GM19239 (cell line): ENCODE measurements around the gene BRSK1.

Experiments used
- DNase-seq: peaks from one replicate; pipeline ENCODE4 v3.0.0; 2011; ENCODE audit warnings: low spot score; ENCODE audit not compliant: insufficient read length
- FAIRE-seq: peaks from 2 replicates; lab custom pipeline; 2011; peaks lifted over from hg19 to GRCh38; lab: Jason Lieb, UNC

Gene BRSK1

DNA sequence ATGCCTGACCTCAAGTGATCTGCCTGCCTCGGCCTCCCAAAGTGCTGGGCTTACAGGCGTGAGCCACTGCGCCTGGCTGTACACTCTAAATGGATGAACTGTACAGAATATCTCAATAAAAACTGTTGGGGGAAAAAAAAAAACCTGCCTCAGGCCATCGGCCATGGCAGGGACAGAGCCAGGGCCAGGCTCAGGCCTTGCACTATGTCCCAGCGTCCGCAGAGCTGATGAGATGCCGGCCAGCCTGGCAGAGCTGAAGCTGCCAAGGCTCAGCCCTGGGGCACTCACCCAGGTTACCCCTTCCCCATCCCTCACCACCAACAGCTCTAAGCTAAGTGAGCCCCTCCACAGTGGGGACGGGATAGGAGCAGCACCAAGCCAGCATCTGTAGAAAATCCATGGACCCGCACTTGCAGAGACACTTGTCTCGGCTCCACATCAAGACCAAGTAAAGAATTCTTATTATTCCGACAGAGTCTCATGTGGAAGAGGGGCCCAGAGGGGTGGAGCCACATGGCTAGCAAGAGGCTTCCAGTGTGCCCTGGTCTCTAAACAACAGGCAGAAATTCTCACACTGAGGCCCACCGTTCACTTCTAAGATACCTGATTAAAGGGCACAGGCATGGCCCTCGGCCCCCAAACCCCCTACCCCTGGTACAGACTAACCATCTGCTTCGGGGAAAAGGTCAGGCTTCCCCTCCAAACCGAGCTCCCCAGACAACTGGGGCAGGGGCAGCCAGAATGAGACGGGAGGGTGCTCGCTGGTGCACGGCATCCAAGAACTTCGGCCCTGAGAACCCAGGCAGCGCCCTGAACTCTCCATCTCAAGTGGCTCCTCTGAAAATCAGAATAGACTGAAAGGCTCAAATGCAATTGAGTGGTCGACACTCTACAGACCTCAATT lies 30.8 kb upstream of the BRSK1 start:
- DNase-seq = no peak
- FAIRE-seq = peak; percentile 28

DNA sequence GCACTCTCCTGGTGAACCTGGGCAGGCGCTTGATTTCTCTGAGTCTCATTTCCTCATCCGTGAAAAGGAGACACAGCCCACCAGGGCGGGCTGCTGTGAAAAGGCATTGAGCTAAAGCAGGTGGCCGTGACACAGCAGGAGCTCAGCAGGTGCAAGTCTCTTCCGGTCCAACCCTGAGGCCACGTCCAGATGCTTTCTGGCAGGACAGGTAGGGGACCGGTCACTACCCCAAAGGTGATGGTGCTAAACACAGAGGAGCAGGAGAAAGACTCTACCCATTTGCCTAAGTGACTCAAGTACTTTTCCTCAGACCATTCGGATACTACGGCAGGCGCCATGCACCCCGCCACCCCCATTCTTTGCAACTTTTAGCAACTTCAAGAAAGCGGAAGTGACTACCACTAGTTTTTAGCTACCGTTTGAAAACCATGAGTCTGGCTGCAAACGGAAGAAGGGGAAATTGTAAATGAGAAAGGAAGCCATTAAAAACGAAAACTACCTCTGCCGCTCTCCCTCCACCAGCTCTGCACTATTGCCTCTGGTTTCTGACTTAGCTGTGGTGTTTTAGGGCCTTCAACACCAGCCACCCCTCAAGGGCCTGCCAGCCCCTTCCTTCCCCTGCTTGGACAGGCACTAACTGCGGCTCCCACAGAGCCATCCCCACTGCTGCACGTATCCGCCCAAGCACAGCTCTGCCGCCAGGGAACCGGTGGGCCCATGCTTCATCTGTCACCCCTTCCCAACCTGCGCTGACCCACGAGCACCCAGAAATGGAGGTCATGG lies 29.8 kb upstream of the BRSK1 start:
- FAIRE-seq = peak; percentile 99
- DNase-seq = peak; percentile 74

DNA sequence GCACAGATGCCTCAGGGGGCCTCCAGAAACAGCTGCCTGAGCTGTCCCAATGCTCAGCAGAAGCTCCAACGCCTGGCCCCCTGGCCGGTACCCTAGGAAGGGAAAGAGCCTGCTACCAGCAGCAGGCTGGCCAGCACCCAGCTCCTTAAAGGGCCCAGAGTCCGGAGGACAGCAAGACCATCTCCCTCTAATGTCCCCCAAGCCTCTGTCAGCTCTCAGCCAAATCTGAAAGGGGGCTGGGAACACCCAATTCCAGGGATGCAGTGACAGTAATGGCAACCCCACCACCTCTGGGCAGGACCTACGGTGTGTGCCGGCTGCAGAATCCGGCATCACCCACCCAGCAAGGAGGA lies 29.2 kb upstream of the BRSK1 start:
- DNase-seq (no peak), FAIRE-seq (no peak)

DNA sequence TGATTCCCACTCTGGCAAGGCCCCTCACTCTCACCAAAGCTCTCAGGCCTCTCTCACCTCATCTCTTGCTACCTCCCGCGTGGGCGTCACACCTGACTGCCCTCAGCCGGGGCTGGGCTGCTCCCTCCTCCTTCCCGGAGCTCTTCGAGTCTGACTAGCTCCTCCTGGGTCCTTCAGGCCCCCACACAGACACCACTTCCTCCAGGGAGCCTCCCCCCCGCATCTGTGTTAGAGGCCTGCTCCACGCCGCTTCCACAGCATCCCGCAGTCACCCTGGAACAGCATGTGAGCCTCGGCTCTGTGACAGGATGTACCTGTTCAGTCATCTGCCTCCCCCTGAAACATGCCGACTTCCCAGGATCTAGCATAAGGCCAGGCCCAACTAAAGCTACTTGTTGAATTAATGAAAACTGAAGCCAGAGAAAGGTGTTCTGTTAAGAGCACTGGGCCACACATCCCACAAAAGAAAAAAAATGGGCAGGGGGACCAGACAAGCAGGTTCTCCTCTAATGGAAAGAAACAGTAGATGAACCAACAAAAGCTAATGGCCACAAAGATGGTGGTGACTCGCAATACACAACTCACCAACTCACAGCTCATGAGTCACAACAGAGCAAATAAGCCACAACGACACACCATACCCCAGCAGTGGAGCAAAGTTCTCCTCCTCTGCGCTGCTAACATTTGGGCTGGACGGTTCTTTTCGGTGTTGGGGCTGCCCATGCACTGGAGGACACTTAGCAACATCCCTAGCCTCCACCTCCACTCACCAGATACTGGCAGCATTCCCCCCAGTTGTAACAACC lies 28.0 kb upstream of the BRSK1 start:
- FAIRE-seq (peak; percentile 80), DNase-seq (no peak)

DNA sequence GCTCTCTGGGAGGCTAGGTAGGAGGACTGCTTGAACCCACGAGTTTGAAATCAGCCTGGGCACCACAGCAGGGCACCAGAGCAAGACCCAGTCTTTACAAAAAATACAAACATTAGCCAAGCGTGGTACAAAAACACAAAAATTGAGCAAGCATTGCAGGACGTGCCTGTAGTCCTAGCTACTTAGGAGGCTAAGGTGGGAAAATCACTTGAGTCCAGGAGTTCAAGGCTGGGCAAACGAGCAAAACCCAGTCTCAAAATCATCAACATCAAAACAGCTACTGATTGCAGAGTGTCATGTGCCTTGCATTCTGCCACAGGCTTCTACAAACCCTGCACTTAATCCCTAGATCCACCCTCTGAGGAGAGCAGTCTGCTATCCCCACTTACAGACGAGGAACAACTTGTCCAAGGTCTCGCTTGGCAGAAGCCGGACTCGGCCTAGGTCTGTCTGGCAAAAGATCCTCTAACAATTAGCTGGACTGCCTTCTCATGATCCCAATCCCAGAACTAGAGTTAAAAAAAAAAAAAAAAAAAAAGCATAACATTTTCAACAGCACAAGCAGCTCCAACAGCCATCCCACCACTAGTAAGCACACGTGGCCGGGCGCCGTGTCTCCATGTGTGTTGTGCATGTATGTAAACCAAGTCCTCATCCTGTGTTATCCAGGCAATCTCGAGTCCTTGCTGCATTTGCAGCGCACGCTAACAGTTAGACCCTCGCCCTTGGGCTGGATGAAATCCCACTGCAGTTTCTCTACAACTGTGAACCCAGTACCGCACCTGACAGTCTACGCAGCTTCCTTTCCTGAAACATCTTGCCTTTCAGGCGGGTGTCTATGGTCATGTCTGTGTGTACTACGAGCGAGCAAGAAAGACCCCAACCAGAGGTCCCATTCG lies 27.0 kb upstream of the BRSK1 start:
- FAIRE-seq (no peak), DNase-seq (no peak)

DNA sequence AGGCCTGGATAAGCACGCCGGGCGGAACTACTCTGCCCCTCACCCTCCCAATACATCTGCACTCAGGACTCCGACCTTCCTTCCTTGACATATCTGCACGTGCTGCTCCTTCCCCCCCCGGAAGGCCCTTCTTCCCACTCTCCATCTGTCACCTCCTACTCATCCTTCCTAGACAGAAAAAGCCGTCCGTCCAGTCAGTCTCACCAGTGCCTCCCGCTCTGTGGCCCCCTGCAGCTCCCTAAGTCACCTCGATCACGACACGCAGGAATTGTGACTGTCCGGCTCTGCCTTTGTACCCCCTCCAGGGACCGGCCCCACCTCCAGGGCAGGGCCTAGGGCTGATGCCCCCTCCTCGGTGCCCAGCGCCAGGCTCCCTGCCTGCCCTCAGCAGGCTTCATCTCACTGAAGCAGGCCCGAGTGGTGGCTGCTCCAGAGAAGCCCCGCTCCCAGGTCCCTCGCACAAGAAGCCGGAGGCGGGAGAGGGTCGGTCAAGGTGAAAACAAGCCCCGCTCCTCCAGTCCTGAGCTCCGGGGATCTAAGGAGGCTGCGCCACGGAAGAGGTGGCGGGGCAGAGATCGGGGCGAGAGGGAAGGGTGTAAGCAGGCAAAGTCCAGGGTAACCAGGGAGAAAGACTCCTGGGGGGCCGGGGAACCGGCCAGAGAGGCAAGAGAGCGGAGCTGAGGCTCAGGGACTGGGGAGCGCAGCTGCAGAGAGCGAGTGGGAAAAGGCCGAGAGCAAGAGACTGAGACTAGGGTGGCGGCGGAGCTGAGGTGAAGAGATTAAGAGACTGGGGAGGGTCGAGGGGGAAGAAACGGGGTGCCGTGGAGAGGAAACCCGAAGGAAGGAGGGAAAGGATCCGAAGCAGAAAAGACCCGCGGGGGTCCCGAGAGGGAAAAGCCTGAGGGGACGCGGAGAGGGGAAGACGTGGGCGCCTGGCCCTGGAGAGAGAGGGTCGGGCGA lies 26.1 kb upstream of the BRSK1 start:
- FAIRE-seq (peak; percentile 51), DNase-seq (no peak)

DNA sequence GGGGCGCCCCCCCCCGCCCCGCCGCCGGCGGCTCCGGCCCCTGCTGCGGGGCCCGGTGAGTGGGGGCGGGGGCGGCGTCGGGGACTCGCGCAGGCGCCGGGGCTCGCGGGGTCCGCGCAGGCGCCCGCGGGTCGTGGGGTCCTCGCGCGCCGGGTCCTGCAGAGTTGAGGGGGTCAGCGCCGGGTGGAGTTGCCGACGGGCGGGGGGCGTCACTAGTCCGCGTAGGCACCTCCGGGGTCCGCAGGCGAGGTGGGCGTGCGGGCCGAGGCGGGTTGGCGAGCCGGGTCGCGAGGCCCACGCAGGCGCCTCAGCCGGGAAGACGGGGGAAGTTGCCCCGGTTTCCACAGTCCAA lies 25.3 kb upstream of the BRSK1 start:
- FAIRE-seq = no peak

DNA sequence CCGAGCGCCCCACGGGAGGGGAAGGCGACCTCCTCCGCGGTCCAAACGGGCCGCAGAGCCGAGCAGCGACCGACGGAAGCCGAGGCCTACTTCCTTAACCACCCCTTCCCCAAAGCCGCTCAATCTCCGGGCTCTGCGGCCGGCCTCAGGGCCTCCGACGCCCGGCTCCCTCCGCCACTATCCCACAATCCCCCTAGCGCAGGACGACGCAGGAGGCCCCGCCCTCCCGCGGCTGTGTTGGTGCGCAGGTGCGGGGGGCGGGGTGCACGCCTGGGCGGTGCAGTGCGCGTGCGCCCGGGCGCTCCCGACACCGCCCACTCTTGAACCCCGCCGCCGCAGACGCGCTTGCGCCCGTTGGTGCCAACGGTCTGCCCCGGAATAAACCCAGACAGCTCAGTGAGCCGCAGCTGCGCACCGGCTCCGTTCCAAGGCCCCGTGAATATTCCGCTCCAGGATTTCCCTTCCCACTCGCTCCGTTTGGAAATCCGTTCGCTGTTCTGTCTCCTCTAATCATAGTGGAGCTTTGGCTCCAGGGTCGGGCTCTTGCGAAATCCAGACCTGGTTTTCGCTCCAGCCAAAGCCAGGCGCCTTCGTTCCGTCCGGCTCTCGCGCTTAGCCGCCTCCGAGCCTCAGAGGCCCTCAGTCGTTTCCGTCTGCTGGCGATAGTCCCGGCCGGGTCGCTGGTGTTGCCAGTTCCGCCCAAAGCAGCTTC lies 24.8 kb upstream of the BRSK1 start, which contains the start of gene PPP6R1:
TSS of gene PPP6R1 (minus strand) at position 190 of the 712 bp plus-strand sequence. CDS start 11,914 bp downstream, outside the sequence.
- peak; percentile 94 for DNase-seq
- peak; percentile 96 for FAIRE-seq

More for the DNA sequence above, 25.3 kb upstream of the BRSK1 start:
- no peak for DNase-seq

DNA sequence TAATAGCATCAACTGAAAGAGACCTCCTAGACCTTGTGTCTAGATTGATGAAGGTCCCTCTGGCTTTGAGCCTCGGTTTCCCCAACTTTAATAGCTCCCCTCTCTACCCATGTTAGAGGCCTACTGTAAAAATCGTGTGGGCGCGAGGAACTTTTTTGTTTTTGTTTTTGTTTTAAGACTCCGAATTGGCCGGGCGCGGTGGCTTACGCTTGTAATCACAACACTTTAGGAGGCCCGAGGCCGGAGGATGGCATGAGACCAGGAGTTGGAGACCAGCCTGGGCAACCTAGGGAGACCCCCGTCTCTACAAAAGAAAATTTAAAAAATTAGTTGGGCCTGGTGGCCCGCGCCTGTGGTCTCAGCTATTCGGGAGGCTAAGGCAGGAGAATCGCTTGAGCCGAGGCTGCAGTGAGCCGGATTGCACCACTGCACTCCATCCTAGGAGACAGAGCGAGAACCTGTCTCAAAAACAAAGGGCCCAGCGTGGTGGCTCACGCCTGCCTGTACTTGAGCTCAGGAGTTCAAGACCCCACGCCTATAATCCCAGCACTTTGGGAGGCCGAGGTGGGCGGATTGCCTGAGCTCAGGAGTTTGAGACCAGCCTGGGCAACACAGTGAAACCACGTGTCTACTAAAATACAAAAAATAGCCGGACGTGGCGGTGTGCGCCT lies 24.1 kb upstream of the BRSK1 start:
- DNase-seq (no peak), FAIRE-seq (no peak)

DNA sequence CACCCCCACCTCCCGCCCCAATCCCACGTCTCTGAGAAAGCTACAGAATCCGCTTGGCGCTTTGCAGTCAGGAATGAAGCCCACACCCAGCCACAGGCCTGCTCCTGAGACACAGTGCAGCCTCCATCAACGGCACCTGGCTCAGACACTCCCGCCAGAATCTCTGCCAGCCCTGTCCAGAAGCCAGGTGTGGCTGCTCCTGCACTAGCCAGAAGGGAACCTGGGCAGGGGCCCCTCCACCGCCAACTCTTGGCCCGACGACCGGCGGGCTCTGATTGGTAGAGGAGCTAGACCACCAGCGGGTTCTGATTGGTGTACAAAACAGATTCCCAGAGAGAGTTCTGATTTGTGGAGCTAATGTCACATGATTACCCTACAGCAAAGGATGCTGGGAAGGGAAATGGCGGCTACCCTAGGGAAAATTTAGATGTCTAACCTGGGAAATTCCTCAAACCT lies 22.1 kb upstream of the BRSK1 start:
- FAIRE-seq = no peak
- no peak for DNase-seq

DNA sequence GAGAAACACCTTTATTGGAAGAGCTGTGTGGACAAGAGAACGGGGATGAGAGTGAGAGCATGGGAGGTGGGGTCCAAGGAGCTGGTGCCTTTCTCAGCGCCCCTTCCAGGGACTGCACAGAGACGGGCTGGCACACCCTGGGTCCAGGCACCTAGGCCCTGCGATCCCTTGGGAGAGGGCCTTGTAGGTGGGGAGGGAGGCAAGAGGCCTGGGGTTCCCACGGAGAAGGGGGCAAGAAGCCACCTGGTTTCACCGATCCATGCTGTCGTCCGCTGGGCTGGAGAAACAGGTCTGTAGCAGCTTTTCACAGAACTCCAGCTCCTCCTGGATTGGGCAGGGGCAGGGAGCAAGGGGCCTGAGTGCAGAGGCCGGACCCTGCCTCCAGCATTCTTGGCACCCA lies 21.4 kb upstream of the BRSK1 start:
- no peak for DNase-seq
- FAIRE-seq = no peak

DNA sequence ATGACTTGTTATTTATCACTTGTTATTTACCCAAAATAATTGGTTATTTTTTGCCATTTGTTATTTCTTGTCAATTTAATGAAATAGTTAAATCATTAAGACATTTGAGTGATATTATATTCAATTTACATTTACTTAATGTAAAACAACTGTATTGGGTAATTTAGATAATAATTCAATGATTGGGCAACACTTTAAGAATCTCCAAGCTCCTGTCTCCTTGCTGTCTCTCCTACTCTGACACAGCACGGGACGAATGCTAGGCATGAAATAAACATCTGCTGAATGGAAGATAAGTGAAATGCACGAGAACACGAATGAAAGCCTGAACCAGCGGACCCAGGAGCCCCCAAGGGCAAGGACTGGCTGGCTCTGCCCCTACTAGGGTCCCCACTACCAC lies 19.3 kb upstream of the BRSK1 start:
- DNase-seq = no peak
- no peak for FAIRE-seq

DNA sequence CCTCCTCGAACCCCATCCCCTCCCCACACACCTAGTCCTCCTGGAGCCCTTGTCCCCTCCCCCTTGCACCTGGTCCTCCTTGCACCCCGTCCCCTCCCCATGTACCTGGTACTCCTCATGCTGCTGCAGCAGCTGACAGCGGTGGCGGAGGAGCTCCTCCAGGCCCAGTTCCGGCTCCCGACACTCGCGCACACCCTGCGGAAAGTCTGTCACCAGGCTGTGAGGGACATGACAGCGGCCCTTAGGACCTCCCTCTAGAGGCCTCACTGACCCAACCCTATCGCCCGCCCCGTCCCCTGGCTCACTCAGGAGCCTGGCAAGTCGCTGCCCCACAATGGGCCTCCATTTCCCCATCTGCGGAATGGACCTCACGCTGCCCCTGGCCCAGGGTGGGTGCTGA lies 18.6 kb upstream of the BRSK1 start:
- DNase-seq (no peak), FAIRE-seq (no peak)

DNA sequence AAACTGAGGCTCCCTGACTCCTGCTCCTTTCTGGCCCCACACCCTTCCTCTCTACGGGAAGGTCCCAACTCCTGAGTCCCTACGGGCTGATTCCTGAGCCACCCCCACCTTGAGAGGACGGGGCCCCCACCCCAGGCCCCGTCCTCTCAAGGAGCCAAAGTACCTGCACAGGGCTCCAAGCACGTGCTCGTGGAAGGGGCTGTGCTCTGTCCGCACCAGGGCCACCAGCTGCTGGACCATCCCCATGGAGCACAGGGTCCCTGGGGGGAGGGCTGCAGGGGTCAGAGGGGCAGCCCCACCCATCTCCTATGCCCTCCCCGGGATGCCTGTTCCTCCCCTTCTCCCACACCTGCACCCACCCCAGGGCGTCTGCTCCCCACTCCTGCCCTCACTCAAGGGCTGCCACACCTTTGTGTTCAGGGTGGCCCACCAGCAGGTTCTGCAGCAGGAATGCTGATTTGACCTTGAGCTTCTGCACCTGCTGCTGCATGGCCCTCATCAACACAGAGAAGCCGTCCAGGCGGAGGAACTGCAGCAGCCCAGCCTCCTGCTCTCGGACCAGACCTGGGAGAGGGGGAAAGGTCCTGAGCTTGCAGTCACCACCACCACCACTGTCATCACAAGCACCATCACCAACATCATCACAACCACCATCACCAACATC lies 17.9 kb upstream of the BRSK1 start:
- no peak for FAIRE-seq
- no peak for DNase-seq

DNA sequence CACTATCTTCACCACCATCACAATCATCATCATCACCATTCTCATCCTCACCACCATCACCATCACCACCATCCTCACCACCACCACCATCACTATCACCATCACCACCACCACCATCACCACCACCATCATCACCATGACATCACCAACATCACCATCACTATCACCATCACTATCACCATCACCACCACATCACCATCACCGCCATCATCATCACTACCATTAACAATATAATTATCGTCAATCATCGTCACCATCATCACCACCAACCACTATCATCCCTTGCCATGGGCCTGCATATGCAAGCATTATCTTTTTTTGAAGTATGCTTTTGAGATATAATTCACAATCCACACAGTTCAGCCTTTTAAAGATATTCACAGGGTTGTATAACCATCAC lies 17.4 kb upstream of the BRSK1 start:
- DNase-seq (no peak), FAIRE-seq (no peak)

DNA sequence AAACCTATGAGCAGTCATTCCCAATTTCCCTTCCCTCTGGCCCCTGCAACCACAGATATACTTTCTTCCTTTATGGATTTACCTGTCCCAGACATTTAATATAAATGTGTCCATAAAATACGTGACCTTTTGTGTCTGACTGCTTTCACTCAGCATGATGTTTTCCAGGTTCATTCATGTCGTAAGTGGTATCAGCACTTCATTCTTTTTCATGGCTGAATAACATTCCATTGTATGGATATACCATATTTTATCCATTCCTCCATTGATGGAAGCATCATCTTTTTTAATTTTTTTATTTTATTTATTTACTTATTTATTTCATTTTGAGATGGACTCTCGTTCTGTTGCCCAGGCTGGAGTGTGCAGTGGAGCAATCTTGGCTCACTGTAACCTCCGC lies 17.0 kb upstream of the BRSK1 start:
- no peak for DNase-seq
- no peak for FAIRE-seq

DNA sequence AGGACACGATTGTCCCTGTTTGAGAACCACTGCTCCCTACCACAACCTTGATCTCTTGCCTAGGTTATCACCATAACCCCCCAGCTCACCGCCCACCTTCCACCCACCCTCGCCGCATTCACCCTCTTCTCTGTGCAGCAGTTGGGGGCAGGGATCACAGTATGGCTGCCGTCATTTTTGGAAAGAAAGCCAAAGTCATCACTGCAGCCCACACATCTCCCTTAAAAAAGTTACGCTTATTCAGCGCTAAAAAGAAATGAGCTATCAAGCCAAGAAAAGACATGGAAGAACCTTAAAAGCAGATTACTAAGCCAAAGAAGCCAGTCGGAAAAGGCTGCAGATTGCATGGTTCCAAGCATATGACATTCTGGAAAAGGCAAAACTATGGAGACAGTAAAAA lies 14.5 kb upstream of the BRSK1 start:
- FAIRE-seq (no peak), DNase-seq (no peak)
